ENCODE data around the gene TMEM131L.

DNA sequence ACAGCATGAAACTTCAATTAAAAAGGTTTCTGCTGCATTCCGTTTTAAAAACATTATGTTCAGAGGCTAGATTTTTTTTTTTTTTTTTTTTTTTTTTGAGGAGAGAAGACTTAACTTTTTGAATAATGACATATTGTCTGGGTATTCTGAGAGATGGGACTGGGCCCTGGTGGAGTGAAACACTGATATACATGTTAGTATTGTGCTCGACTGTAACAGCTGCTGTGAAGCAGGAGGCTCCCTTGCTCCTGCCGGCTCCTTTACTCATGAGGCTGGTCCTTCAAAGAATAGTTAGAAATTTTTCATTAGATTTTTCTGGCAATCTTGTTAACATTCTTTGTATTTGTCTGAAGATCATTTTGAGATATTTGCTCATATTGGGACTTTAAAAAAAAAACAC, 73.3 kb downstream of the TMEM131L start:
- no peak for TF ChIP-seq CTCF (IDR thresholded peaks at IDR 0.05 in 2 of 3, conservative IDR thresholded peaks at IDR 0.05 in 1 of 3; ENCODE audit: borderline replicate concordance in 1 of 3, insufficient read depth in 1 of 3, low read depth in 2 of 3, low read length in 2 of 3)
- TF ChIP-seq RAD21 (IDR thresholded peaks at IDR 0.05; ENCODE audit: low read depth): no peak
- no peak for TF ChIP-seq EGR1 (IDR thresholded peaks at IDR 0.05; ENCODE audit: low read depth)
- no peak for TF ChIP-seq EZH2 (IDR thresholded peaks at IDR 0.05)
- TF ChIP-seq ZNF274 (IDR thresholded peaks at IDR 0.05; ENCODE audit: low read depth, low read length): no peak
- no peak for TF ChIP-seq FOSL1 (IDR thresholded peaks at IDR 0.05; ENCODE audit: low read depth)
- TF ChIP-seq ELF1 (IDR thresholded peaks at IDR 0.05; ENCODE audit: borderline replicate concordance, low read depth): no peak
